Endodermal cell (in vitro differentiated cells): ENCODE results near the gene CEP128. TPM values are rescaled to one million over a fixed set of nuclear protein-coding genes. Genes with fewer than 3 reads are reported as not detected.

Source experiments
- DNase-seq: peaks from one replicate; pipeline ENCODE4 v3.0.0-alpha.2; 2017
- H3K27ac ChIP-seq: 2 replicates; pipeline ENCODE4 v1.5.1; 2013; ENCODE audit warnings: mild to moderate bottlenecking, low read depth, low read length, moderate library complexity
- H3K27me3 ChIP-seq: 2 replicates; pipeline ENCODE4 v1.6.1; 2013; ENCODE audit warnings: mild to moderate bottlenecking, low read length, moderate library complexity; ENCODE audit not compliant: insufficient read depth, control insufficient read depth, poor library complexity, severe bottlenecking
- H3K36me3 ChIP-seq: 2 replicates; pipeline ENCODE4 v1.7.0; 2013; ENCODE audit warnings: mild to moderate bottlenecking, low read length, moderate library complexity; ENCODE audit not compliant: control insufficient read depth, insufficient read depth
- H3K4me1 ChIP-seq: one replicate; pipeline ENCODE4 v1.7.0; 2013; ENCODE audit warnings: low read length; ENCODE audit not compliant: control insufficient read depth, insufficient read depth
- H3K4me3 ChIP-seq: 2 replicates; pipeline ENCODE4 v1.5.1; 2013; ENCODE audit warnings: mild to moderate bottlenecking, low read length, moderate library complexity
- H3K9ac ChIP-seq: 2 replicates; pipeline ENCODE4 v1.6.1; 2013; ENCODE audit warnings: mild to moderate bottlenecking, low read length, moderate library complexity; ENCODE audit not compliant: poor library complexity, severe bottlenecking; ENCODE audit errors: extremely low read depth
- H3K9me3 ChIP-seq: 2 replicates; pipeline ENCODE4 v1.6.1; 2013; ENCODE audit warnings: mild to moderate bottlenecking, low read length, moderate library complexity; ENCODE audit not compliant: control insufficient read depth
- H3K27ac Mint-ChIP-seq: 2 replicates; pipeline ENCODE4 v1.8.0; 2020; ENCODE audit warnings: mixed read lengths
- H3K27me3 Mint-ChIP-seq: 2 replicates; pipeline ENCODE4 v1.8.0; 2021; ENCODE audit warnings: mild to moderate bottlenecking, mixed read lengths; ENCODE audit not compliant: insufficient read depth
- H3K36me3 Mint-ChIP-seq: 2 replicates; pipeline ENCODE4 v1.8.0; 2020; ENCODE audit warnings: low read depth, mixed read lengths
- H3K4me1 Mint-ChIP-seq: 2 replicates; pipeline ENCODE4 v1.8.0; 2020; ENCODE audit warnings: mixed read lengths
- H3K4me3 Mint-ChIP-seq: 2 replicates; pipeline ENCODE4 v1.8.0; 2020; ENCODE audit warnings: mild to moderate bottlenecking, moderate library complexity, mixed read lengths
- H3K9me3 Mint-ChIP-seq: 2 replicates; pipeline ENCODE4 v1.8.0; 2020; ENCODE audit warnings: mild to moderate bottlenecking, mixed read lengths
- CTCF ChIP-seq: fragments of 200-600 bp; sonication (generic); conservative IDR thresholded peaks from 2 replicates; pipeline ENCODE4 v1.5.0; 2021; ENCODE audit warnings: antibody characterized with exemption, mild to moderate bottlenecking
- whole genome bisulfite sequencing, 2 experiments: methylation state at CpG; one replicate each; pipeline versions ENCODE4 v1.1.5 to v1.1.7; 2013; ENCODE audit warnings: missing lambda C conversion rate in 2 of 2, mixed read lengths in 1 of 2; ENCODE audit not compliant: insufficient coverage in 1 of 2, insufficient read length in 1 of 2; 5-methylcytosine and 5-hydroxymethylcytosine counted together
- total RNA-seq, 2 donors: library from RNA; stranded (reverse); fragmentation: NEBNext Ultra II Directional in 1 of 2; extraction: Animal tissue kit (Norgen Biotek cat#: 25700) in 1 of 2; gene quantifications; 2 replicates in 1 of 2; 3 replicates in 1 of 2; pipeline ENCODE4 v1.2.1, GENCODE V29; 2021

CEP128 gene
- total RNA-seq, 2 donors from 2014 or later = 21.6 to 29.0 TPM

GRCh38 chr14:80627745-80628144, 313.8 kb downstream of the CEP128 start:
- H3K4me3 Mint-ChIP-seq = no peak overlapping the region
- H3K4me1 ChIP-seq = no peaks in the 10 kb centered on the region
- WGBS, 2 experiments = 100% methylated on average over 2 of the region's 2 CpGs; no CpG with 5 or more reads in 1 of the 2 experiments
- no peaks in the 10 kb centered on the region for H3K9me3 Mint-ChIP-seq
- H3K9me3 ChIP-seq = no peaks in the 10 kb centered on the region
- peaks cover 1% of the 10 kb centered on the region for H3K4me1 Mint-ChIP-seq
- no peaks in the 10 kb centered on the region for H3K36me3 ChIP-seq
- H3K27ac ChIP-seq = no peak overlapping the region
- H3K36me3 Mint-ChIP-seq = no peaks in the 10 kb centered on the region
- H3K4me3 ChIP-seq = no peak overlapping the region
- H3K9ac ChIP-seq = no peak overlapping the region
- no peaks in the 10 kb centered on the region for H3K27me3 Mint-ChIP-seq
- DNase-seq = no peak
- H3K27ac Mint-ChIP-seq = no peak overlapping the region
- TF ChIP-seq CTCF = no peak
- no peaks in the 10 kb centered on the region for H3K27me3 ChIP-seq

- H3K27ac ChIP-seq = no peak overlapping the region
- no peaks in the 10 kb centered on the region for H3K36me3 Mint-ChIP-seq
- H3K36me3 ChIP-seq = no peaks in the 10 kb centered on the region
- no peaks in the 10 kb centered on the region for H3K27me3 ChIP-seq
- no peaks in the 10 kb centered on the region for H3K9me3 Mint-ChIP-seq
- WGBS, 2 experiments = 100% methylated on average over 1 of the region's 1 CpG; no CpG with 5 or more reads in 1 of the 2 experiments
- no peak overlapping the region for H3K9ac ChIP-seq
- no peak overlapping the region for H3K4me3 Mint-ChIP-seq
- no peak overlapping the region for H3K27ac Mint-ChIP-seq
- no peaks in the 10 kb centered on the region for H3K27me3 Mint-ChIP-seq
- peaks cover 1% of the 10 kb centered on the region for H3K4me1 Mint-ChIP-seq
- no peak for TF ChIP-seq CTCF
- no peak for DNase-seq
- H3K9me3 ChIP-seq = no peaks in the 10 kb centered on the region
- no peak overlapping the region for H3K4me3 ChIP-seq
- no peaks in the 10 kb centered on the region for H3K4me1 ChIP-seq
Observed at GRCh38 chr14:80624581-80624980, 317.0 kb downstream of the CEP128 start.

- Mint-ChIP-seq H3K36me3 (no peaks in the 10 kb centered on the region), H3K27me3 (no peaks in the 10 kb centered on the region), H3K4me1 (no peaks in the 10 kb centered on the region), H3K4me3 (no peak overlapping the region), H3K9me3 (no peaks in the 10 kb centered on the region), H3K27ac (no peak overlapping the region)
- H3K27me3 ChIP-seq = no peaks in the 10 kb centered on the region
- H3K36me3 ChIP-seq = no peaks in the 10 kb centered on the region
- TF ChIP-seq CTCF = no peak
- H3K4me1 ChIP-seq = no peaks in the 10 kb centered on the region
- no peak overlapping the region for H3K4me3 ChIP-seq
- no peak for DNase-seq
- no peak overlapping the region for H3K27ac ChIP-seq
- no peaks in the 10 kb centered on the region for H3K9me3 ChIP-seq
- no peak overlapping the region for H3K9ac ChIP-seq
- 89 to 91% methylated on average over 2 to 3 of the region's 3 CpGs for WGBS, 2 experiments
Observed at GRCh38 chr14:80621701-80622100, 319.8 kb downstream of the CEP128 start.
